ENCODE data around the gene PIEZO2. TPM values are rescaled to one million over a fixed set of nuclear protein-coding genes. Genes with fewer than 3 reads are reported as not detected.

The PIEZO2 gene
- total and polyA plus RNA-seq, 2 donors (not counting 1 experiment from before 2014, with no cell fraction given), result not detected

DNA sequence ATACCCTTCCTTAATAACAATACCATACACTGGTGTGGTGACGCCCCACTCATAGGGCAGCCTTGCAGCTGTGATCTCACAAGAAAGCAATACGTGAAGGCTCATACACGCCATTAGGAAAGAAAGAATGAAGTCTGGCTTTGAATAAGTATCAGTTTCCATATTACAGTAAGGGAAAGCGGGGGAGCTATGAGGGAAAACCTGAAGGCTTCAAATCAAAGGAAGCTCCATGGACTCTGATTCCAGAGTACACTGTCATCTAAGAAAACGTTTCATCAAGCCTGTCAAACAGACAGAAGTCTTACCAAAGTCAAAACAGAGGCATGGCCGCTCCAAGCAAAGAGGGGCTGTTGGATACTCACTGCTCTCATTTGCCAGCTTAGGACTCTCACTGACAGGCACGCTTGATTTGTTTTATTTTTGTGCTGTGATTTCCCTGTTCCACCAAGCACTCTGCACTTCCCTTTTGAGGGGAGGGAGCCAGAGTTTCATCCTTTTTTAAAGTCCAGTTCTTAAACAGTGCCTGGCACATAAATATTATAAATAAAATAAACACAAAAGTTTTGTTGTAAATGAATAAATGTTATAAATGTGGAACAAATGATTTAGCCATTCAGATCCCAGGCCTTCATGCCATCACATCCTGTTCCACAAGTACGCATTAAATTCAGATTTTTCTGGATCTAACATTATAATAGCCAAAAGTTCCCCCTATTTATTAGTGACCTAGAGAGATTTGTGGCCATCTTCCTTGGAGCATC is 221.2 kb downstream of the PIEZO2 start:
- H3K9ac ChIP-seq (ENCODE audit: low read length), result no peak overlapping the region
- H3K4me1 Mint-ChIP-seq, result no peaks in the 10 kb centered on the region
- H3K27ac Mint-ChIP-seq, result no peak overlapping the region
- H3K9me3 Mint-ChIP-seq (ENCODE audit: insufficient read depth), result no peaks in the 10 kb centered on the region
- H3K27ac ChIP-seq (ENCODE audit: low read length in 2 of 2), result no peak overlapping the region
- intact Hi-C loops (cut with micrococcal nuclease), result no loop called here
- no peaks in the 10 kb centered on the region for H3K4me1 ChIP-seq (ENCODE audit: control insufficient read depth in 2 of 2, insufficient read depth in 2 of 2, low read length in 2 of 2)
- DNase-seq, result no peak
- peaks cover 3% of the 10 kb centered on the region for H3K27me3 Mint-ChIP-seq
- no peaks in the 10 kb centered on the region for H4K20me1 ChIP-seq (ENCODE audit: control insufficient read depth, insufficient read depth, low read length, poor library complexity, severe bottlenecking)
- H3K36me3 ChIP-seq (replicated peaks in 1 of 2; ENCODE audit: control extremely low read depth in 1 of 2, control insufficient read depth in 1 of 2, extremely low read depth in 1 of 2, insufficient read depth in 2 of 2, low read length in 1 of 2), result no peaks in the 10 kb centered on the region
- no peaks in the 10 kb centered on the region for H3K79me2 ChIP-seq (ENCODE audit: control insufficient read depth, insufficient read depth, low read length)
- ATAC-seq (ENCODE audit: low read depth), result no peak
- no peak overlapping the region for H3K4me3 Mint-ChIP-seq
- ChIA-PET POLR2A (no interaction called here), CTCF (no interaction called here)
- H3K4me3 ChIP-seq (ENCODE audit: control extremely low read depth in 1 of 5, extremely low read depth in 1 of 5, insufficient read depth in 1 of 5, low read depth in 2 of 5, low read length in 4 of 5), result no peak overlapping the region
- H3K4me2 ChIP-seq (replicated peaks; ENCODE audit: low read depth, low read length, poor library complexity, severe bottlenecking), result no peak overlapping the region
- TF ChIP-seq, protein P1, sequence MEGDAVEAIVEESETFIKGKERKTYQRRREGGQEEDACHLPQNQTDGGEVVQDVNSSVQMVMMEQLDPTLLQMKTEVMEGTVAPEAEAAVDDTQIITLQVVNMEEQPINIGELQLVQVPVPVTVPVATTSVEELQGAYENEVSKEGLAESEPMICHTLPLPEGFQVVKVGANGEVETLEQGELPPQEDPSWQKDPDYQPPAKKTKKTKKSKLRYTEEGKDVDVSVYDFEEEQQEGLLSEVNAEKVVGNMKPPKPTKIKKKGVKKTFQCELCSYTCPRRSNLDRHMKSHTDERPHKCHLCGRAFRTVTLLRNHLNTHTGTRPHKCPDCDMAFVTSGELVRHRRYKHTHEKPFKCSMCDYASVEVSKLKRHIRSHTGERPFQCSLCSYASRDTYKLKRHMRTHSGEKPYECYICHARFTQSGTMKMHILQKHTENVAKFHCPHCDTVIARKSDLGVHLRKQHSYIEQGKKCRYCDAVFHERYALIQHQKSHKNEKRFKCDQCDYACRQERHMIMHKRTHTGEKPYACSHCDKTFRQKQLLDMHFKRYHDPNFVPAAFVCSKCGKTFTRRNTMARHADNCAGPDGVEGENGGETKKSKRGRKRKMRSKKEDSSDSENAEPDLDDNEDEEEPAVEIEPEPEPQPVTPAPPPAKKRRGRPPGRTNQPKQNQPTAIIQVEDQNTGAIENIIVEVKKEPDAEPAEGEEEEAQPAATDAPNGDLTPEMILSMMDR (IDR thresholded peaks at IDR 0.05), result no peak
- no peak for TF ChIP-seq EZH2 (IDR thresholded peaks at IDR 0.05; ENCODE audit: borderline replicate concordance, insufficient read depth, low read depth, low read length, poor library complexity, severe bottlenecking)
- 67% methylated on average over 3 of the region's 8 CpGs for WGBS (ENCODE audit: insufficient coverage)
- H3K9me3 ChIP-seq (ENCODE audit: control extremely low read depth in 1 of 3, control insufficient read depth in 2 of 3, insufficient read depth in 1 of 3, low read length in 2 of 3), result no peaks in the 10 kb centered on the region
- H2AFZ ChIP-seq (ENCODE audit: insufficient read depth, low read depth, low read length, poor library complexity, severe bottlenecking), result no peak overlapping the region
- H3K27me3 ChIP-seq (replicated peaks in 1 of 4; ENCODE audit: control extremely low read depth in 1 of 4, control insufficient read depth in 3 of 4, insufficient read depth in 4 of 4, low read length in 3 of 4), result no peaks in the 10 kb centered on the region

DNA sequence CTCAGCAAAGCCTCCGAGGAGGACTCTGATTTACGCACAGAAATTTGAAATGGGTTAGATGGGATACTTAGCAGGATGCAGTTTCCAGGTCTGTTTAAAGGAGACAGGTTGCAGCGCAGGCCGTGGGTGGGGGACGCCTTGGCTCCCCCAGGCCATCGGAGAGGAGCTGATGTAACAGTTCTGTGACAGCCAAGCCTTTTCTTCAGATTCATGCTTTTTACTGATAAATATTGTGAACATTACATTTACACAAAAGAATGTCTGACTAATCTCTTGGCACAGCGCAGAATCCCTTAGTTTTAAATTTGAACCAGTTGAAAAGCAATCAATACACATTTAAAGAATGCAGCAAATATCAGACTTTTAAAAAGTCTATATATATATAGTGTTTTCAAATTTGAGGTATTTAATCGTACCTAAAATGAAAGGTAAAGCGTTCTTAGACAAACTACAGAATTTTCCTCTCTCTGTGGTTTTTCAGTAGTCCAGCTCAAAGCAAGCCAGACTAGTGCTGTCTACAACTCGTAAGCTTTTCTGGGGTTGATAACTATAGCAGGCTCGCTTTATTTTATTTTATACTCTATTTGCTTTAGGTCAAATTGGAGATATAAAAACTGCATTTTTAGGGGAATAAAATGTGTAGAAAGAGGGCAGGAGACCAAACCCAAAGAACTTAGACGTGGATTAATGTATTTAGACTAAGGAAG is 221.9 kb downstream of the PIEZO2 start:
- ChIA-PET CTCF (no interaction called here), POLR2A (no interaction called here)
- no peak overlapping the region for H3K4me2 ChIP-seq (replicated peaks; ENCODE audit: low read depth, low read length, poor library complexity, severe bottlenecking)
- no peaks in the 10 kb centered on the region for H3K4me1 ChIP-seq (ENCODE audit: control insufficient read depth in 2 of 2, insufficient read depth in 2 of 2, low read length in 2 of 2)
- H4K20me1 ChIP-seq (ENCODE audit: control insufficient read depth, insufficient read depth, low read length, poor library complexity, severe bottlenecking), result no peaks in the 10 kb centered on the region
- H3K27ac Mint-ChIP-seq, result no peak overlapping the region
- no peaks in the 10 kb centered on the region for H3K79me2 ChIP-seq (ENCODE audit: control insufficient read depth, insufficient read depth, low read length)
- ATAC-seq (ENCODE audit: low read depth) (no peak), DNase-seq (no peak)
- H3K4me3 Mint-ChIP-seq, result no peak overlapping the region
- no peak for TF ChIP-seq EZH2 (IDR thresholded peaks at IDR 0.05; ENCODE audit: borderline replicate concordance, insufficient read depth, low read depth, low read length, poor library complexity, severe bottlenecking)
- TF ChIP-seq, protein P1 (IDR thresholded peaks at IDR 0.05), result no peak
- intact Hi-C loops (cut with micrococcal nuclease), result no loop called here
- no peaks in the 10 kb centered on the region for H3K9me3 Mint-ChIP-seq (ENCODE audit: insufficient read depth)
- H3K4me1 Mint-ChIP-seq, result no peaks in the 10 kb centered on the region
- no peaks in the 10 kb centered on the region for H3K36me3 ChIP-seq (replicated peaks in 1 of 2; ENCODE audit: control extremely low read depth in 1 of 2, control insufficient read depth in 1 of 2, extremely low read depth in 1 of 2, insufficient read depth in 2 of 2, low read length in 1 of 2)
- no peak overlapping the region for H3K9ac ChIP-seq (ENCODE audit: low read length)
- no peaks in the 10 kb centered on the region for H3K9me3 ChIP-seq (ENCODE audit: control extremely low read depth in 1 of 3, control insufficient read depth in 2 of 3, insufficient read depth in 1 of 3, low read length in 2 of 3)
- H3K27me3 Mint-ChIP-seq, result peaks cover 3% of the 10 kb centered on the region
- WGBS (ENCODE audit: insufficient coverage), result 92% methylated on average over 2 of the region's 12 CpGs
- no peak overlapping the region for H3K27ac ChIP-seq (ENCODE audit: low read length in 2 of 2)
- H2AFZ ChIP-seq (ENCODE audit: insufficient read depth, low read depth, low read length, poor library complexity, severe bottlenecking), result no peak overlapping the region
- no peaks in the 10 kb centered on the region for H3K27me3 ChIP-seq (replicated peaks in 1 of 4; ENCODE audit: control extremely low read depth in 1 of 4, control insufficient read depth in 3 of 4, insufficient read depth in 4 of 4, low read length in 3 of 4)
- no peak overlapping the region for H3K4me3 ChIP-seq (ENCODE audit: control extremely low read depth in 1 of 5, extremely low read depth in 1 of 5, insufficient read depth in 1 of 5, low read depth in 2 of 5, low read length in 4 of 5)

All from B cell (primary cell).